DLD1 (cell line): ENCODE results near the gene BBS12.

Experiments used
- in situ Hi-C: cut with HindIII; loops from 2 replicates; pipeline ENCODE4 v1.10.0; 2017; ENCODE audit warnings: low sequenced_read_pairs

Gene BBS12

DNA sequence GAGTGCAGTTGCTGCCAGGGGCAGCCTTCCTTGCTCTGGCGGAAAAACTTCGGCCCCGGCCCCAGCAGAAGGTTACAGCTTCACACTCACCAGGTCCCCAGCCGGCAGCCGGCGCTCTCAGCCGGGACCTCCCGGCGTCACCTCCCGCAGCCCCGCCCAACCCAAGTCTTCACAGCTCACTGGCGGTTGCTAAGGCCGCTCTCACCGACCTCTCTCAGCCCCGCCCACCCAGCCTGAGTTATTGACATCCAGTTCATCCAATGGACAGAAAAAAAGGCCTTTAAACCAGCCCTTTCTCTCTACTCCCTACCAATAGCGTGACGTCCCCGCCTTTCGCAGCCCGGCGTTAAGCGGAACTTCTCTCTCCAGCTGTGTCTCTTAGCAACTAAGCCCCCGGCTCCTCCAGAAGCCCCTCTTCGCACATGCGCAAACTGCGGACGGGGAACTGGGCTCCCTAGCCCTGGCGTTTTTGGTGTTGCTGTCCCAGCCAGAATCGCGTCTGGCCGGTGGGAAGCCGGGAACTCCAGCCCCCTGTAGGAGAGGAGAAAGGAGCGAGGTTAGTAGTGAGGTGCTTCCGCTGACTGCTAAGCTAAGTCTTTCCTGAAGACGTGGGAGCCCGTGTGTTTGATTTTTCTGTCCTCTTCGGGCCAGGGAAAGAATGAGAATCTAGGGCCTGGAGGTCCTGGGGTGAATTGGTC lies at the start of gene BBS12:
BBS12 (plus strand) TSS at position 376 of the 698 bp plus-strand sequence. CDS start 9,189 bp downstream, outside the sequence.
- in situ Hi-C loops: no loop called here

DNA sequence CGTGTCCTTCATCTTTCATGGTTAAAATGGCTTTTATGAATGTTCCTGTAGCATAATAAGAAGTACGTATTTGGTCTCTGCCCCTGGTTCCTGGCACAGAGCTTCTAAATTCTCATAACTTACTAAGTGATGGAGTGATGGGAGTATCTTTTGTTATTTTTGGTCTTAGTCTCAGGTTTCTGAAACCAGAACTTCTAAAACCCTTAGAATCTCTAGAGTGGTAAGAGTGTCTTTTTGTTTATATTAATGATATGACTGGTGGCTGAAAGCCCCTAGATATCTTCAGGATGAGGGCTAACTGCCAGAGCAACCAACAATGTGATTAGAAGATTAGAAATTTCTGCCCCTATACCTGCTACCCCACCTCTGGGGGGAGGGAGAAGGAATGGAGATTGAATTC lies 45.8 kb upstream of the BBS12 start:
- in situ Hi-C loops: no loop called here

DNA sequence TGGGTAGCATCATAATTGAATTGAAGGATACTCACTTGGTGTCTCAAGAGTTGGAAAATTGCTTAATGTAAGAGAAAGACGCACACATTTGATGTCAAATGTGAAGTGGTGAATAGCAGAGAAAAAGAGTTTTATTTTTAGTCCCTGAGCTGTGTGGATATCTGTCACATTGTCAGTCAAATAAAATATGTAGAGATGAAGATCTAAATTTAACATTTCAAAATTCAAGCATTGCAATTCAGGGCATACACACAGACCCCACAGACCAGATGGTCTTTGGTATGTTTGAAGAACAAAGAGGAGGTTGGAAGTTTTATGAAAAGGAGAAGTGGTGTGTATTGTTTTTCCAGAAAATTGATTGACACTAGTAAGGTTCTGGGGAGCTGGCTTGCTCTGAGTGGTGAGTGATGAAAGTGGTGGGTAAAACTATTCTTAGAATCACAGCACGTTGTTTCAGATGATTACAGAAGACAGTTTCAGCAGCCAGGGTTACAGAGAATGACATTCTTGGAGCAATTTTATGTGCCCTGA lies 44.9 kb upstream of the BBS12 start:
- in situ Hi-C loops: no loop called here

DNA sequence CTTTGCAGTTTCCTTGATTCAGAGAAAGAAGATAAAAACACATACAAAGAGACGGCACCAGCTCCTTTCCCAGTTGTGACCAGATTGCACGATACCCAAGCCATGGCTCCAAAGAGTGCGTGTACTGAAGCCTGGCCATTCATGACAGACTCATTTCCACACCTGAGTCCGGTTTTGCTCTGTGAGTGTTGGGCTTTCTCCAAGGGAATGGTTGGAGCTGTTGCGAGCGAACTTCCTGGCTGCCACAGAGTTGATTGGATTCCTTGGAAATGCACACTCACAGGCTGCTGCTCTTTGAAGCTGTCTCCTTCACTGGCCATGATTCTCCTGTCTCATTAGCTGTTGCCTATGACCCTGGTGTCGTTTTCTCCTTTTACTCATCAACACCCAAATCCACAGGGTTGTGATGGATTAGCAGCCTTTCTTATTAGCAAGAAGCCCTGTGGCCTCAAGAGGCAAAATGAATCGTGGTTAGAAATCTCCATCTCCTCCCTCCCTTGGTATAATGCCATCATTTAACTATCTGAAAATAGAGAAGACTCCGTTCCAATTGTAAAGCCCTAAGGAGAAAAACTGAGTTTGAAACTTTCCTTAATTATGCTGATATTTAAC lies 43.9 kb upstream of the BBS12 start:
- in situ Hi-C loops: no loop called here

DNA sequence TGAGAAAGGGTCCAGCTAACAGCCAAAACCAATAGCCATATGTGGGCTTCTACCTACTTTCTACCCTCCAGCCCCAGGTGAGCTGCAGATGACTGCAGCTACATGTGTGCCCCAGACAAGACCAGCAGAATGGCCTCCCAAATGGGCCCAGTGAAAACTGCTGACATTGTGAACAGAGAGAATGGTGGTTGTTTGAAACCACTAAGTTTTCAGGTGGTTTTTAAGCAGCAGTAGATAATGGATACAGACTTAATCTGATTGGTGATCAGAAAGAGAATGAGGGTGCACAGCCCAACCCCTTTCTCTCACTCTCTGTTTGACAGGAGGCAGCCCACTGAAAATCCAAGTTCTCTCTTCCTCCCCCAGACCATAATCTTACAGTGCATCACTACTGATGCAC lies 42.5 kb upstream of the BBS12 start:
- in situ Hi-C loops: no loop called here

DNA sequence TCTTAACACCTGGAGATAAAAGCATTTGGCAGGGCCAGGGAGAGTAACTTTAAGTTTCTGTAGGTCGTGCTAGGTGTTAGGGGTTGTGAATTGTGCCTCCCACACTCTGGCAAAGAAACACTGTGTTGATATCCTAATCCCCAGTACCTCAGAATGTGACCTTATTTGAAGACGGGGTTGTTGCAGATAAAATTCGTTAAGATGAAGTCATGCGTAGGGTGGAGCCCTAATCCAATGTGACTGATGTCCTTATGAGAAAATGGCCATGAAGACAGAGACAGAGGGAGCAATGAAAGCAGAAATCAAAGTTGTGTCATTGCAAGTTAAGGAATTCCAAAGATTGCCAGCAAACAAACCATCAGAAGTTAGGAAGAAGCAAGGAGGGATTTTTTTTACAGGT lies 40.5 kb upstream of the BBS12 start:
- in situ Hi-C loops: no loop called here

DNA sequence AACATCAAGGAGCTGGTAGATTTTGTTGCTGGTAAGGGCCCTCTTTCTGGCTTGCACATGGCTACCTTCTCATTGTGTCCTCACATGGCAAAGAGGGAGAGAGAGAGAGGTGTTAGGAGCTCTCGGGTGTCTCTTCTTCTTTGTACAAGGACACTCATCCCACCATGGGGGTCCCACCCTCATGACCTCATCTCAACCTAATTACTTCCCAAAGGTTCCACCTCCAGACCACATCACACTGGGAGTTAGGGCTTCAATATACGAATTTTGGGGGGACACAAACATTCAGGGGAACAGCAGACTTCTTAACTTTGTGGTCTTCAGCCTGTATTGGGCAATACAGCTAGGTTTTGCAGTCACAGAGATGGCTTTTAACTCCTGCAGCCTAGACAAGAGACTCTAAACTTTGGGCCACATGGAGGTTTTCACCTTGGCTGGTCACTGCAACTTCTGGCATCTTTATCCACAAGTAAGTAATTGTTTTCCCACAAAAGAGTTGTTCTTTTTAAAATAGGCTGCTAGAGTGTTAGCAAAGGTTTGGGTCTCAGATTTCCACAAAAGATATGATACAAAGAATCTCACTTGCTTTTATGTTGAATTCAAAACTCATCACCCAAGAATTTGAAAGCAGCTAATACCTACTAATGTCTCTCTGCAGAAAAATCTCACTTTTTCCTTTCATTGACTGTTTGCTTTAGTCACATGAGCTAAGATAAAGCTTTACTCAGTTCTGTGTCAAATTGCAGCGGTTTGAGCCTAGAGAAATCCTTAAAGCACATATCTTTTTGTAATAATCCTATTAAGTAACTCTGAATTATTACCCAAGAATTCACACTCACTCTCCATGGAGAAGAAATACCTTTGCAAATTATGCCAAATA lies 39.6 kb upstream of the BBS12 start:
- in situ Hi-C loops: no loop called here

DNA sequence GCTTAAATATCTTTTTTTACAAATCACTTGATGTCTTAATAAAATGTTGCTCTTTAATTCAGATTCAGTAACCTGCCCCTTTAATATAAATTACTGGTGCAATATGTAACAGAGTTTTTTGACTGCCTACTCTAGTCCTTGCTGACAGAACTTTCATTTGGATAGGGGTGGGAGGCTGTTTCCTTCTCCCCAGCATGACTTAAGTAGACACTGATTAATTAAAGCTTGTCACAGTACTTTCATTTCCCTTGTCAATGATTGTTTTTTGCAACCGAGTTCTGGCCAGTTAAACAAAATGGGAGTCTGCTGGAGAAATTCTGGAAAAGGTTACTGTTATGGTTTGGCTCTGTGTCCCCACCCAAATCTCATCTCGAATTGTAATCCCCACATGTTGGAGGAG lies 37.3 kb upstream of the BBS12 start:
- in situ Hi-C loops: no loop called here

DNA sequence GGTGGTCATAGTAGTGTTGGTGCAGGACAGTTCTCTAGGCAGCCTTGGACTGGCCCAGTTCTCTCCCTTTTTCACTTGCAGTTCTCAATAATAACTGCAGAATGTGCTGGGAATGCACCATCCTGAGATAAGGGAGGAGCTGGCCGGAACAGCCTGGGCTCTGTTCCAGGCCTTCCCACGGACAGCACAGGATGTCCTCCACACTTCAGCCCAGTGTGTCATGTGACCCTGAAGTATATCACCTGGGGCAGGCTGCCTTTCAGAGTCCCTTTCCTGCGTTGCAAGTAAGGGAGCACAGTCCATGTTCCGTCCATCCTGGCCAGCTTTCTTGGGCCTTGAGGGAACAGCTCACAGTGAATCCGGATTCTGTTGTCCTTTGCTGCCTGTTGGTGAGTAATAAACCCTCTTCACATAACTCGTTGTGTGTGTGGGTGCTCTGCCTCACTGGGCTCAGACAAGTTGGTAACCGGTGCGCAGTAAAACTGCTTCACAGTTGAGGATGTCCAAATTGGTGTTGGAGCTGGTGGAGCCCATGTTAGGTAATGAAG lies 32.3 kb upstream of the BBS12 start:
- in situ Hi-C loops: no loop called here

DNA sequence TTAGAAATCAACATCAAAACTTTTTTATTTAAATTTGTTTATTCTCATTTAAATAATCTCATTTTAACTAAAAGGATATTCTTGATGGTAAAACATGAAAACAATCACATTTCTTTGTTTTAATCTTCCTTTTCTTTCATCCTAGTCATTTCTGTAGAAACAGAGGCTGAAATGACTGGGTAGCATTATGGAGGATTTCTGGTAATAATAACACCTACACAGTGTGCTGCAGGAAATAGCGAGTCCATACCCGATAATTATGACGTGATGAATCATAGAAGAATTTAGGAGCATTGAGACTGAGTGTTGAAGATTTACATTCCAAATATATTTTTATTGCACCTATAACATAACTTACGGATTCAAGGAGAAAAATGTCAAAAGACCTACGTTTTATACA lies 31.4 kb upstream of the BBS12 start:
- in situ Hi-C loops: no loop called here

DNA sequence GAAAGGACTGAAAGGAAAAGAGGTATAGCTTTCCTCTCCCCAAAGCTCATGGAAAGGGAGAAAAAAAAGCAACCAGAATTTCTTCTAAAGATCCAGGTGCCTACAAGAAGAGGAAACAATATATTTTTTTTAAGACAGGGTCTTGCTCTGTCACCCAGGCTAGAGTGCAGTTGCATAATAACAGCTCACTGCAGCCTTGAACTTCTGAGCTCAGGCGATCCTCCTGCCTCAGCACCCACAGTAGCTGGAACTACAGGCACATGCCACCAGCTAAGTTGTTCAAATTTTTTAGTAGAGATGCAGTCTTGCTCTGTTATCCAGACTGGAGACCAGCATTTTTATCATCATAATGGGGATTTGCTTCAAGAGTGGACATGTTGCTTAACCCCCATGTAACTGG lies 30.5 kb upstream of the BBS12 start:
- in situ Hi-C loops: no loop called here

DNA sequence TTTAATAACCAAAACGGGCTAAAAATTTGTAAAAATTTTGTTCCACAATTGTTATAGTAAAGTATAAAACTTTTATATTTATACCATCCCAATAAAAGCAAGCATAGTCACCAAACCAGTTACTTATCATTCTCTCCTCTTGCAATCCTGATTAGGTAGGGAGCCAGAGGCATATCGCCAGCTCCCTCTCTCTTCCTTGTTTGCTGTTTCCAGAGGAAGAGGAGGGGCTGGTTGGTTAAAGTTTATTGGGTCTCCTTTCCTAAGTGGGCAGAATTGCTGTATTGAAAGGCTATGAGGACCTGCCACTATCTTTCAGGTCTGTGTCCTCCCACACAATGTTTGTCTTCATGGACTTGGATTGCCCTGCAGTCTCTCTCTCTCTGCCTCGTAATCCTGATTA lies 29.6 kb upstream of the BBS12 start:
- in situ Hi-C loops: no loop called here

DNA sequence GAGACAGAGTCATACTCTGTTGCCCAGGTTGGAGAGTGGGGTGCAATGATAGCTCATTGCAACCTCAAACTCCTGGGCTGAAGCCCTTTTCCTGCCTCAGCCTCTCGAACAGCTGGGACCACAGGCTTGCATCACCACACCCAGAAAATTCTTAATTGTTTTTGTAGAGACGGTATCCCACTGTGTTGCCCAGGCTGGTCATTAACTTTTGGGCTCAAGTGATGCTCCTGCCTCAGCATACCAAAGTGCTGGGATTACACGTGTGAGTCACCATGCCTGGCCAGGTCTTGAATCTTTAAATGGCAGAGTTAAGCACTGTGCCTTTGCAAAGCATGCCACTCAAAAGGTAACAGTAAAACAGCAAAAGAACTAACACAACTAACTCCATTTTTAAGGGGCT lies 28.6 kb upstream of the BBS12 start:
- in situ Hi-C loops: no loop called here

DNA sequence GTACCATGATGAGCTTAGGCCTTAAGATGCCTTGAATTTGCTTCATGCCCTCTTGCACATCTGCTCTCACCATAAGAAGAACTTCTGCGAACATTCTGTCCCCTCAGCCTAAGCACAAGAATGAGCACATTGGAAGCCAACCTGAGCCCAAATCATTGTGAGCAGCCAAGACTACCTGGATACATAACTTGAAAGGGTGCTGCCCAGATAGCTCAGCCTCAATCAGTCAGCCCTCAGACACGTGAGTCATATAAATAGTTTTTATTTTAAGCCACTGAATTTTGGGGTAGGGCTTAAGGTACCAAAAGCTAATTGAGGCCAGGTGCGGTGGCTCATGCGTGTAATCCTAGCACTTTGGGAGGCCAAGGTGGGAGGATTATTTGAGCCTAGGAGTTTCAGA lies 27.5 kb upstream of the BBS12 start:
- in situ Hi-C loops: no loop called here

DNA sequence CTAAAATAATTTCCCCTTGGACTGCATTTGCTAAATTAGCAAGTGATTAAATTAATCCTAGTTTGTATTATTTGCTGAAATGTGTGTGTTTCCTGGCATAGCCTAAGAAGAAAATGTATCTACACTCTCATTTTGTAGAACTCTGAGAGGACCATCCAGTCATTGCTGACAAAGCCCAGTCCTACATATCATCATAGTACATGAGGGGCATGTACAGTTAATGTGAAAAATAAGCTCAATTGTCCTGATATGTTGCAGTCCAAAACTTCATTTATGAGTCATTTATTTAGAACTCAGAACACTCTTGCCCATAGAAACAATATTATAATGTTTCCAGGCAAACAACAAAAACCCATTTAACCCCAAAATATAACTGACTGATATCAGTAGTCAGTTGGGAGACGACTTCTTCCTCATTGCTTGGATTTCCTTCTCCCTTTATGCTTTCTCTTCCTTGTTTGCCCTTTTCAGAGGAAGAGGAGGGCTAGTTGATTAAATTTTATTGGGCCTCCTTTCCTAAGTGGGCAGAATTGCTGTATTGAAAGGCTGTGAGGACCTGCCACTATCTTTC lies 26.9 kb upstream of the BBS12 start:
- in situ Hi-C loops: no loop called here

DNA sequence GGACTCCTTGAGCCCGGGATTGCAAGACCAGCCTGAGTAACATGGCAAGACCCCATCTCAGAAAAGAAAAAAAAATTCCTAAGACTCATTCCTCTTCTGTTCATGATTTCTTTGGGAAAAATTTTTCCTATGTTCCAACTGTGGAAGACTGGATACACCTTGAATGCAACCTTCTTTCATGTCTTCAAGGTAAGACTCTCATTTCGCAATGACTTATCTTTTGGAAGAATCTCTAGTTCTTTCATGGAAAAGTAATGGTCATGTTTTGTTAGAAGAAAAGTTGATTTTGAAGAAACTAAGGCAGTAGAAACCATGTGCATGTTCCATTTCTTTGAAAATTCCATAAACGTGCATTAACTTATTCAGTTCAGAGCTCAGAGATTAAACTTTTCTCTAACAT lies 26.0 kb upstream of the BBS12 start:
- in situ Hi-C loops: no loop called here

DNA sequence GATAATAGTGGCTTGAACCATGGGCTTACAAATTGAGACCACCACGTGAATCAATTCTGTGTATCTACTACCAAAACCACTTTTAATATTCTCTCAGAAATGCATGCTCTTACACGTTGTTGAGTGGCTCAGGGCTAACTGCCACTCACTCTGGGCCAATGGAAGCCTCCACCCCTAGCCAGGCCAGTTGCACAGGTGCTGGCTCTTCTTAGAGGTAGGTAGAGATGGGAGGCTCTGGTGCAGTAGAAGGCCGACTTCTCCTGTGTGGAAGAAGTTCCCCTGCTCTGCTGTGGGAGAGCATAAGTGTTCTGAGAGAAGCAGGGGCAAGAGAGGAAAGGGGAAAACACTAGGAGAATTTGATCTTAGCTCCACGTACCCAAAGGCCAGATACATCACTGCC lies 25.0 kb upstream of the BBS12 start:
- in situ Hi-C loops: no loop called here

DNA sequence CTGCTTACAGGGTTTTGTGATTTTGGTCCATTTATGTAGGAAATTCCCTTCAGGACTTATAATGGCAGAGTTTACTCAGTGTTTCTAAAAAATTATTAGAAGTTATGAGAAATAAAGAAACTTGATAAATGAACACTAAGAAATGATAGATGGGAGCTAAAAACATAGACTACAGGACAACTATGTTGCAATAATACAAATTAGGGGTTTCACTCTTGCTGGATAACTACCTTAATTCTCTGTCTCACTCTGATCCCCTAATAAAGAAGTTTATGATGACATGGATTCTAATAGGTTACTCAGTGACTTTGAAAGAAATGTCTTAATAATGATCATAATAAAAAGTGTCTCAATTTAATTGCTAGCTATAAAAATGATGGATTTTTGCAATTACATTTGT lies 23.3 kb upstream of the BBS12 start:
- in situ Hi-C loops: no loop called here

DNA sequence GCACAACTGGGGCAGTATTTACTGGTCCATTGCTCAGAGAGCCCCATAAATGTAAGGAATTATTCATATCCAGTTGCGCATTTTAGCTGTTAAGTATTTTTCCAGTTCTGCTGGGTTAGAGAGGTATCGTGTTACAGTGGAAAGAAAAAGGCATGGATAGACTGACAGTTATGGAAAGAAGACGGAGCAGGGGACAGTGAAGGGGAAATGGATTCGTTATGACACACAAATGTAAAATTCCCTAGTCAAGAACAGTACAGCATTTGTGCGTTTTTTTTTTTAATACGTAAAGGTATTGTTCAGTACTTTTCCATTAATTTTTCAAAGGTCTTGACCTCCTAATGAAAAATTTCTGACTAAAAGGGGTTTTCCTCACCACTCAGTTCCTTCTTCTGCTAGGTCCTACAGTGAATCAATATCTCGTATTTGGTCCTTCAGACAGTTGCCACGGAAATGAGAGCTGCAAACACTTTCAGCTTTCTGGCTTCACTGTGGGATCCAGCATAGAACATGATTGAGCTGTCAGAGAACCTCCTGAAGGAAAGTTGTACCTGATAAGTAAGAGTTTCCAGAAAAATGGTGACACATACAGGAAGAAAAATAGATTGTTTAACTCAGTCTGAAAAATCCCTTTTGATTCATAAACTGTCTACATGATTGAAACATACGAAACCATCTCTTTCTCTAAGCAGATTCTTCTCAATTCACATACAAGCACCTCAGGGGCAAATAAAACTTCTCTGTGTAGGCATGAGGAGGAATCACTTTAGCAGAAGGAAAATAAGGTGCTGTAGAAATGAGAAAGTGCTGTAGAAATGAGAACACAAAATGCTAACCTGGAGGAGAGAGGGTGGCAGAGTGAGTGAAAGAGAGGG lies 21.8 kb upstream of the BBS12 start:
- in situ Hi-C loops: no loop called here

DNA sequence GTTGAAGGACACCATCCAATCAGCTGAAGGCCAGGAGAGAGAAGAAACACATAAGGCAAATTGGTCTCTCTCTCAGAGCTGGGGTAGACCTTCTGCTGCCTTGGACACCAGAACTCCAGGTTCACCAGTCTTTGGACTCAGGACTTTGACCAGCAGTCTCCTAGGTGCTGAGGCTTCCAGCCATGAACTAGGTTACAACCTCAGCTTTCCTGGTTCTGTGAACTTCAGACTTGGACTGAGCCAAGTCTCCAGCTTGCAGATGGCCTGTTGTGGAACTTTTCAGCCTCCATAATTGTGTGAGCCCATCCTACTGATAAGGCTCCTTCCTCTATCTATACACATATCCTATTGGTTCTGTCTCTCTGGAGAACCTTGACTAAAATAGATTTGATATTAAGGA lies 20.6 kb upstream of the BBS12 start:
- in situ Hi-C loops: no loop called here
